Fibroblast of lung (primary cell): ENCODE results near the gene EBF3.

Source experiments
- CTCF ChIP-seq, 2 donors: IDR thresholded peaks in 1 of 2; conservative IDR thresholded peaks in 1 of 2; 1 replicate in 1 of 2; 2 replicates in 1 of 2; pipeline ENCODE4 v1.5.1; 2011 to 2012; ENCODE audit warnings: low read length in 2 of 2, control low read depth in 1 of 2, inconsistent platforms in 1 of 2, low read depth in 1 of 2, mild to moderate bottlenecking in 1 of 2
- EZH2 ChIP-seq: IDR thresholded peaks from 2 replicates; pipeline ENCODE4 v1.5.1; 2012; ENCODE audit warnings: low read length, control low read depth, mild to moderate bottlenecking; ENCODE audit errors: missing control alignments

GRCh38 chr10:129951970-129952265, 12.2 kb downstream of the EBF3 start:
- TF ChIP-seq CTCF (conservative IDR thresholded peaks at IDR 0.05 in 1 of 2, IDR thresholded peaks at IDR 0.05 in 1 of 2; ENCODE audit: low read depth in 1 of 2, low read length in 2 of 2) (no peak), EZH2 (no peak)
